HG03457 (cell line): Measurements from ENCODE around the gene SPATS2L.

ENCODE experiments used
- ATAC-seq: cut with Tn5 transposase; IDR thresholded peaks from one replicate; pipeline ENCODE4 v1.9.1; 2021; ENCODE audit warnings: moderate number of reproducible peaks; ENCODE audit not compliant: unreplicated experiment

The SPATS2L gene

GRCh38 chr2:200405599-200406298 lies 99.3 kb downstream of the SPATS2L start:
- ATAC-seq, result no peak

- ATAC-seq, result peak; percentile 70
Measured at GRCh38 chr2:200406379-200406778, 99.9 kb downstream of the SPATS2L start.

- ATAC-seq, result no peak
Measured at GRCh38 chr2:200408428-200409316, 102.2 kb downstream of the SPATS2L start.

GRCh38 chr2:200411831-200412230 lies 105.3 kb downstream of the SPATS2L start:
- ATAC-seq, result no peak

GRCh38 chr2:200414367-200414766 lies 107.9 kb downstream of the SPATS2L start:
- no peak for ATAC-seq

GRCh38 chr2:200415455-200415854 lies 109.0 kb downstream of the SPATS2L start:
- ATAC-seq, result no peak

GRCh38 chr2:200416878-200417277 lies 110.4 kb downstream of the SPATS2L start:
- no peak for ATAC-seq

- no peak for ATAC-seq
Measured at GRCh38 chr2:200417366-200417765, 110.9 kb downstream of the SPATS2L start.

GRCh38 chr2:200418399-200418798 lies 111.9 kb downstream of the SPATS2L start:
- ATAC-seq, result no peak

- no peak for ATAC-seq
Measured at GRCh38 chr2:200419325-200419724, 112.8 kb downstream of the SPATS2L start.

GRCh38 chr2:200421270-200421669 lies 114.8 kb downstream of the SPATS2L start:
- ATAC-seq, result no peak

- ATAC-seq, result no peak
Measured at GRCh38 chr2:200422071-200422470, 115.6 kb downstream of the SPATS2L start.

- no peak for ATAC-seq
Measured at GRCh38 chr2:200422532-200423261, 116.2 kb downstream of the SPATS2L start.

- no peak for ATAC-seq
Measured at GRCh38 chr2:200423541-200423940, 117.0 kb downstream of the SPATS2L start.

GRCh38 chr2:200425026-200425821 lies 118.7 kb downstream of the SPATS2L start:
- ATAC-seq, result no peak

GRCh38 chr2:200426754-200427153 lies 120.3 kb downstream of the SPATS2L start:
- ATAC-seq, result no peak

- ATAC-seq, result no peak
Measured at GRCh38 chr2:200428961-200429665, 122.6 kb downstream of the SPATS2L start.

- ATAC-seq, result no peak
Measured at GRCh38 chr2:200430017-200430416, 123.5 kb downstream of the SPATS2L start.

GRCh38 chr2:200431996-200432705 lies 125.7 kb downstream of the SPATS2L start:
- ATAC-seq, result no peak
